Ovary (tissue), 9 donors: Measurements from ENCODE around the gene CCDC71. TPM values are rescaled to one million over a fixed set of nuclear protein-coding genes. Genes with fewer than 3 reads are reported as not detected.

Experiments
- DNase-seq, 5 donors: peaks; one replicate each; pipeline ENCODE4 v3.0.0-alpha.2; 2019 to 2020
- H3K27ac ChIP-seq, 2 donors: fragments of 200-600 bp; one replicate each; pipeline versions ENCODE4 v1.5.1 to v1.8.0; 2019 to 2022
- H3K27me3 ChIP-seq: fragments of 200-600 bp; one replicate; pipeline ENCODE4 v1.8.0; 2022
- H3K36me3 ChIP-seq: fragments of 200-600 bp; sonication (generic); one replicate; pipeline ENCODE4 v1.5.1; 2019
- H3K4me1 ChIP-seq: one replicate; pipeline ENCODE4 v1.8.1; 2013; ENCODE audit warnings: mild to moderate bottlenecking, moderate library complexity; ENCODE audit not compliant: insufficient read depth
- H3K4me3 ChIP-seq: fragments of 200-600 bp; sonication (generic); one replicate; pipeline ENCODE4 v1.5.1; 2017
- H3K9me3 ChIP-seq, 2 donors: fragments of 200-600 bp in 1 of 2; sonication (generic) in 1 of 2; one replicate each; pipeline versions ENCODE4 v1.5.1 to v1.8.1; 2013 to 2019; ENCODE audit warnings: mild to moderate bottlenecking in 1 of 2, moderate library complexity in 1 of 2
- EP300 ChIP-seq: sonication (generic); formaldehyde crosslinking; IDR thresholded peaks from one replicate; pipeline ENCODE4 v1.6.1; 2017; ENCODE audit warnings: antibody characterized with exemption
- POLR2A ChIP-seq: fragments of 450-650 bp; IDR thresholded peaks from one replicate; pipeline ENCODE4 v1.6.1; 2017; ENCODE audit warnings: antibody characterized with exemption, mild to moderate bottlenecking, moderate library complexity
- WGBS, 3 donors: extraction: QIAGEN DNeasy Blood & Tissue Kit in 1 of 3; methylation state at CpG; one replicate each; pipeline versions ENCODE4 v1.1.5 to v1.1.7; 2013 to 2017; 5-methylcytosine and 5-hydroxymethylcytosine counted together
- intact Hi-C, 4 donors: fragments of 100-400 bp; cut with DNase I; formaldehyde crosslinking; loops; one replicate each; pipeline versions ENCODE4 v1.11.0 to v1.15.1; 2022 to 2023
- polyA plus RNA-seq, 2 donors: library from polyadenylated mRNA; stranded (reverse); fragments of 200-250 nt in 1 of 2; fragments of 350-450 nt in 1 of 2; fragmentation: Illumina TruSeq in 1 of 2; extraction: RNeasy Lipid Tissue Mini Kit (QIAGEN cat#74804) in 1 of 2; gene quantifications; one replicate each; pipeline ENCODE4 v1.2.3, GENCODE V29; 2013 to 2014
- total RNA-seq, 7 donors: library from RNA; depleted of rRNA in 2 of 7; stranded (reverse); fragments of >200 nt in 2 of 7; fragmentation: NEBNext Ultra II Directional in 3 of 7; extraction: Animal tissue kit (Norgen Biotek cat#: 25700) in 3 of 7; gene quantifications; one replicate each; pipeline versions ENCODE4 v1.1.0 to v1.2.4, GENCODE V29; 2016 to 2023
- TF ChIP-seq, protein P1 (sequence below), 3 donors: fragments of 450-650 bp in 2 of 3; fragments of 200-600 bp in 1 of 3; IDR thresholded peaks; one replicate each; pipeline versions ENCODE4 v1.5.1 to v1.8.0; 2016 to 2022; ENCODE audit warnings: antibody characterized with exemption in 3 of 3, mild to moderate bottlenecking in 1 of 3
- donor health status: DM: no; HTN: no; CAD: no; lungs with moderate emphysema.
- donor health status: DM: no; HTN: no; CAD: no.
- donor health status: Bipolar disorder and iron deficiency.
- donor health status: DM: yes; HTN: yes; CAD: no.
- donor health status: DM: no; HTN: no; CAD: no.
- donor health status: DM: yes; HTN: yes; CAD: no.

Gene CCDC71
- total and polyA plus RNA-seq, 9 donors: 6.9 to 39.0 (median 30.9) TPM

DNA sequence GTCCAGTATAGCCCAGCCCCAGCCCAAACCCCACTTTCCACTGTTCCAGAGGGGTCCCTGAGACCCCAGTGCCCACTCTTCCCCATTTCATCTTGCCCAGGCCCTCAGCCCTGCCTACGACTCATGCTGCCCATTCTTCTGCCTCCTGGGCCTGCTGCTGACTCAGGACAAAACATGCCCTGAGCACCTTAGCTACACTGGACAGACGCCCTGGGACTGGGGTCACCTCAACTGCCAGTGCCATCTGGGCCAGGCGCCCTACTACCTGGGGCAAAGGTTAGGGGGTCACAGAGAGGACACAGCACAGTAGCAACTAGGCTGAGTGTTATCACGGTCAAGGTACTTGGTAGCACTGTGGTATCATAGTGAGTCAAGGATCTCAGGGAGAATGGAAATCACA, 30.6 kb downstream of the CCDC71 start:
- WGBS, 3 donors: 80 to 85% (median 84%) methylated on average over 4 of the region's 4 CpGs
- intact Hi-C loops: no loop called here
- H3K36me3 ChIP-seq: no peaks in the 10 kb centered on the region

DNA sequence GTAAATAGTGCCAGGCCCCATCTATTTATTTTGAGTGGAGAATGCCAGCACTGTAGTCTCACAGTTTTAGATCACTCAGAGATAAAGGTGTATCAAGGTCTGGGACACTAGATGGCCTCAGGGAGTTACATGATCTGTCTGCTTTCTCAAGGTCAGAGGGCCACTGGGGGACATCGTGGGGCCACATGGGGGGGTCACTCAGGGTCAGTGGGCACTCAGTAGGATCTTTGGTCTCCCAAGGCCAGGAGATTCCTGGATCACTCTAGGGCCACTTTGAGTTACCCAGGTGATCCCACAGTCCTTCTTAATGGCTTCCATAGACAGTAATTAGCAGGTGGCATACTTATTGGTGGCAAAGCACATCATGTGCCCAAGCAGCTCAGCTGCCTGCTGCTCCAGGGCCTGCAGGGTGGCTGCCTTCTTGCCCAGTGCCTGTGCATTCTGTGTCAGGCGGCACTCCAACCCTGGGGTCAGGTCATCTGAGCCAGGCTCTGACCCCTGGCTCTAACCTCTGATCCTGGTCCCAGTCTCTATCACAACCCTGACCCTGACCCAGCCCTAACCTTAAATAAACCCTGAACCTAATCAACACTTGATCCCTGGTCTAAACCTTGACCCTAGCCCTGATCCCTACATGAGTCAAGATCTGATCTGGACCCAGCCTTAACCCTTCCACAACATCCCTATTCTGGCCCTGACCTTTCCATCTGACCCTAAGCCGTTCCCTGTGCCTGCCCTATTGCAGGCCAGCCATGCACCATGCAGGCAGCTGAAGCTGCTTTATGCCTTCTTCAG, 31.5 kb downstream of the CCDC71 start:
- no peak overlapping the region for H3K27ac ChIP-seq
- TF ChIP-seq POLR2A (no peak), EP300 (no peak)
- TF ChIP-seq, protein P1, sequence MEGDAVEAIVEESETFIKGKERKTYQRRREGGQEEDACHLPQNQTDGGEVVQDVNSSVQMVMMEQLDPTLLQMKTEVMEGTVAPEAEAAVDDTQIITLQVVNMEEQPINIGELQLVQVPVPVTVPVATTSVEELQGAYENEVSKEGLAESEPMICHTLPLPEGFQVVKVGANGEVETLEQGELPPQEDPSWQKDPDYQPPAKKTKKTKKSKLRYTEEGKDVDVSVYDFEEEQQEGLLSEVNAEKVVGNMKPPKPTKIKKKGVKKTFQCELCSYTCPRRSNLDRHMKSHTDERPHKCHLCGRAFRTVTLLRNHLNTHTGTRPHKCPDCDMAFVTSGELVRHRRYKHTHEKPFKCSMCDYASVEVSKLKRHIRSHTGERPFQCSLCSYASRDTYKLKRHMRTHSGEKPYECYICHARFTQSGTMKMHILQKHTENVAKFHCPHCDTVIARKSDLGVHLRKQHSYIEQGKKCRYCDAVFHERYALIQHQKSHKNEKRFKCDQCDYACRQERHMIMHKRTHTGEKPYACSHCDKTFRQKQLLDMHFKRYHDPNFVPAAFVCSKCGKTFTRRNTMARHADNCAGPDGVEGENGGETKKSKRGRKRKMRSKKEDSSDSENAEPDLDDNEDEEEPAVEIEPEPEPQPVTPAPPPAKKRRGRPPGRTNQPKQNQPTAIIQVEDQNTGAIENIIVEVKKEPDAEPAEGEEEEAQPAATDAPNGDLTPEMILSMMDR (IDR thresholded peaks at IDR 0.05): no peak
- no peaks in the 10 kb centered on the region for H3K9me3 ChIP-seq
- H3K4me3 ChIP-seq: no peak overlapping the region
- peaks cover 4% of the 10 kb centered on the region for H3K4me1 ChIP-seq
- WGBS, 3 donors: 33 to 55% (median 43%) methylated on average over 2 to 3 of the region's 3 CpGs
- H3K36me3 ChIP-seq: no peaks in the 10 kb centered on the region
- no peaks in the 10 kb centered on the region for H3K27me3 ChIP-seq
- intact Hi-C loops: no loop called here
- no peak for DNase-seq

More for the DNA sequence above, 30.6 kb downstream of the CCDC71 start:
- H3K9me3 ChIP-seq: no peaks in the 10 kb centered on the region
- no peak for DNase-seq
- no peak overlapping the region for H3K4me3 ChIP-seq
- H3K27ac ChIP-seq: no peak overlapping the region
- no peaks in the 10 kb centered on the region for H3K27me3 ChIP-seq
- H3K4me1 ChIP-seq: peaks cover 4% of the 10 kb centered on the region
- TF ChIP-seq POLR2A: no peak
- TF ChIP-seq, protein P1 (IDR thresholded peaks at IDR 0.05): no peak
- no peak for TF ChIP-seq EP300

DNA sequence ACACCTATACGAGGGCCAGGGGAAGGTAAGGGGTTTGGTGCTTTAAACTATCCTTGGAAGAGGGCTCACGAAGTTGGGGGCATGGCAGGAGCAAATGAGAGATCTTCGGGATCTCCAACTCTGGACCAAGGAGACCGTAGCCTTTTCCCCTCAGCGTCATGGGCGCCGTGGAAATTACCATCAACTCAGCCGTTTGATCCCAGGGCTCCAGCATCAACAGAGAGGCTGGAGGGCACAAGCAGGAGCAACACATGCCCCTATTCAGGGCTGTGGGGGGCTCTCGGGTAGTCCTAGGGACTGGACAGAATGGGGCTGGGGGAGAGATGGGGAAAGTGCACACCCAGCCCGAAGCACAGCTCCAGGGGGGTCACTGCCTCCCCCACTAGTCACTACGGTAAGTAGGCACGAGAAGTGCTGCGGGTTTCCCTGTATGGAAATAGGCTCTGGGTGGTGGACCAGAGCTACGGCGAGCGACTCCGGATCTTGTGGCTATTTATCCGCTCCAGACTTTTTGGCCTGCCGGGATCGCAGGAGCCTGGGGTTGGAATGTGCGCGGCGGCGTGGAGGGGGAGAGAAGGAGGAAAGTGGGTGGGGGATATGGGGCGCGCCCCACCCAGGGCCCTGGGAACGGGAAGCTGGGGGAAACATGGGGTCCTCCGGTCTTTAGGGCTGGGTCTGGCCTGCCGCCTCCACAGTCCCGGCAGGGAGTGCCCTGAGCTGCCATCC, 32.7 kb downstream of the CCDC71 start:
- H3K27ac ChIP-seq: peak overlapping the region; percentile 26 to 81
- H3K4me3 ChIP-seq: peak overlapping the region; percentile 79
- WGBS, 3 donors: 0 to 1% (median 0%) methylated on average over 29 to 30 of the region's 30 CpGs
- peaks cover 4% of the 10 kb centered on the region for H3K4me1 ChIP-seq
- TF ChIP-seq, protein P1 (IDR thresholded peaks at IDR 0.05): no peak
- peak; percentile 24 for TF ChIP-seq POLR2A
- TF ChIP-seq EP300: no peak
- H3K27me3 ChIP-seq: no peaks in the 10 kb centered on the region
- no peaks in the 10 kb centered on the region for H3K9me3 ChIP-seq
- intact Hi-C loops: no loop called here
- peak; percentile 83 to 90 (median 86) for DNase-seq
- no peaks in the 10 kb centered on the region for H3K36me3 ChIP-seq

DNA sequence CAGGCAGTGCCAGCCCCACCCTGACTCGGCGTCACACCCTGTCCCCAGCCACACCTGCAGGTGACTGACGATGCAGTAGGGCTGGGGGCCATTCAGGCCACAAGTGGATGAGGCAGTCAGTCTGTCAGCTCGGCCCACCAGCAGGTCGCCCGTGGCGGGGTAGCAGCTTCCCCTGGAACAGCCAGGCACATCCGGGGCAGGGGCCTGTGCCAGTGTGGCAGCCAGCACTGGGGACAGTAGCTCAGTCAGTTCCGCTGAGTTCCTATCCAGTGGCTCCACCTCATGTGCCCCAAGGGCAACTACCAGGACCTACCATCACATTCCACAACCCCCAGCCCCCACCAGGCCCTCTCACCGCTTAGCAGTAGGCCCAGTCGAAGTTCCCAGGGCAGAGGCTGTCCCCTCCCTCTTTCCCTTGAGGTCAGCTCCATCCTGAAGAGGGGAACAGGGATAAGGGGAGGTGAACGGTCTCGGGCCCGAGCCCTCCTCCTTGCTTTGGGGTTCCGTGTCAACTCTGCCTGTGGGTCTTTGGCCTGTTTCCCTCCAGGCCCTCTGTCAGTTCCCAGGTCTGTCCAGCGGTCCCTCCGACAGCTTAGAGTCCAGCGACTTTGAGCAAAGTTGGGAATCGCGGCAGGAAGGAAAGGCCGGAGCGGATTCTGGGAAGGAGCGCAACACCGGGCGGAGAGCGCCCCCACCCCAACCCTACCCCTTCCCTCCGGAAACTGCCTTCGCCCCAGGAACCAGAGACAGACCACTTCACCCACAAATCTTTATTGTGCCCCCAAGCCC, 33.5 kb downstream of the CCDC71 start, which contains the start of gene LAMB2:
LAMB2 (minus strand) TSS at position 614 of the 789 bp plus-strand sequence; CDS start at position 431, 183 bp downstream.
- peak within 1 kb of the TSS; percentile 26 to 81 for H3K27ac ChIP-seq
- H3K9me3 ChIP-seq: no peaks in the 10 kb centered on the region
- H3K4me3 ChIP-seq: peak within 1 kb of the TSS; percentile 79
- TF ChIP-seq, protein P1 (IDR thresholded peaks at IDR 0.05): no peak
- peak; percentile 49 for TF ChIP-seq POLR2A
- no peak for TF ChIP-seq EP300
- intact Hi-C loops: no loop called here
- peaks cover 4% of the 10 kb centered on the region for H3K4me1 ChIP-seq
- 0 to 3% (median 2%) methylated on average over 24 to 28 of the region's 28 CpGs for WGBS, 3 donors
- H3K36me3 ChIP-seq: no peaks in the 10 kb centered on the region
- no peaks in the 10 kb centered on the region for H3K27me3 ChIP-seq
- peak; percentile 77 to 85 (median 83) for DNase-seq
